SK-N-SH treated with all-trans-retinoic acid at 6 μM for 48 hours (cell line): Measurements from ENCODE around the gene TCAF1.

Source experiments
- ARNTL ChIP-seq: fragments of 450-650 bp; formaldehyde crosslinking; IDR thresholded peaks from 2 replicates; pipeline ENCODE4 v1.5.0; 2020; ENCODE audit warnings: low read depth, mild to moderate bottlenecking, moderate library complexity, borderline replicate concordance
- GLIS3 ChIP-seq: fragments of 250-450 bp; sonication (Bioruptor Pico); IDR thresholded peaks from 2 replicates; pipeline ENCODE4 v1.5.0; 2020; ENCODE audit warnings: mild to moderate bottlenecking, moderate library complexity
- ISL1 ChIP-seq: fragments of 250-450 bp; sonication (Bioruptor Pico); IDR thresholded peaks from 2 replicates; pipeline ENCODE4 v2.1.2; 2022; ENCODE audit warnings: mild to moderate bottlenecking, moderate library complexity
- PATZ1 ChIP-seq: fragments of 250-450 bp; sonication (Bioruptor Pico); IDR thresholded peaks from 2 replicates; pipeline ENCODE4 v1.8.0; 2020; ENCODE audit warnings: mild to moderate bottlenecking, moderate library complexity, borderline replicate concordance
- RARB ChIP-seq: fragments of 250-450 bp; sonication (Bioruptor Pico); IDR thresholded peaks from 2 replicates; pipeline ENCODE4 v1.8.0; 2021; ENCODE audit warnings: mild to moderate bottlenecking, moderate library complexity
- SNAI2 ChIP-seq: fragments of 250-450 bp; sonication (Bioruptor Pico); IDR thresholded peaks from 2 replicates; pipeline ENCODE4 v1.5.0; 2020; ENCODE audit warnings: mild to moderate bottlenecking, moderate library complexity
- TOX ChIP-seq: fragments of 250-450 bp; sonication (Bioruptor Pico); IDR thresholded peaks from 2 replicates; pipeline ENCODE4 v1.8.0; 2021; ENCODE audit warnings: mild to moderate bottlenecking, moderate library complexity, borderline replicate concordance
- ZFP30 ChIP-seq: fragments of 450-650 bp; formaldehyde crosslinking; IDR thresholded peaks from 2 replicates; pipeline ENCODE4 v1.5.0; 2022; ENCODE audit warnings: mild to moderate bottlenecking, moderate library complexity
- ZNF565 ChIP-seq: fragments of 450-650 bp; formaldehyde crosslinking; conservative IDR thresholded peaks from 2 replicates; pipeline ENCODE4 v1.5.0; 2020; ENCODE audit warnings: low read depth, mild to moderate bottlenecking, moderate library complexity
- ZNF8 ChIP-seq: fragments of 450-650 bp; formaldehyde crosslinking; IDR thresholded peaks from 2 replicates; pipeline ENCODE4 v1.5.0; 2020; ENCODE audit warnings: mild to moderate bottlenecking, moderate library complexity
- TF ChIP-seq, protein P1 (sequence below): fragments of 250-450 bp; sonication (Bioruptor Pico); IDR thresholded peaks from 2 replicates; pipeline ENCODE4 v1.8.0; 2021; ENCODE audit warnings: low read depth, mild to moderate bottlenecking, moderate library complexity, borderline replicate concordance

GRCh38 chr7:143884969-143885559 is 16.9 kb downstream of the TCAF1 start:
- TF ChIP-seq SNAI2 (CRISPR knock-in tag) (no peak), ISL1 (no peak), PATZ1 (CRISPR knock-in tag) (no peak), ZNF565 (CRISPR knock-in tag) (no peak), TOX (no peak), ZNF8 (CRISPR knock-in tag) (no peak), GLIS3 (CRISPR knock-in tag) (peak; percentile 54; the same call in 1 of the 2 replicates), RARB (CRISPR knock-in tag) (0 out of 2 replicates have a peak, but pooled peaks have one; percentile 39), ZFP30 (CRISPR knock-in tag) (no peak), ARNTL (CRISPR knock-in tag) (no peak)
- TF ChIP-seq, protein P1, sequence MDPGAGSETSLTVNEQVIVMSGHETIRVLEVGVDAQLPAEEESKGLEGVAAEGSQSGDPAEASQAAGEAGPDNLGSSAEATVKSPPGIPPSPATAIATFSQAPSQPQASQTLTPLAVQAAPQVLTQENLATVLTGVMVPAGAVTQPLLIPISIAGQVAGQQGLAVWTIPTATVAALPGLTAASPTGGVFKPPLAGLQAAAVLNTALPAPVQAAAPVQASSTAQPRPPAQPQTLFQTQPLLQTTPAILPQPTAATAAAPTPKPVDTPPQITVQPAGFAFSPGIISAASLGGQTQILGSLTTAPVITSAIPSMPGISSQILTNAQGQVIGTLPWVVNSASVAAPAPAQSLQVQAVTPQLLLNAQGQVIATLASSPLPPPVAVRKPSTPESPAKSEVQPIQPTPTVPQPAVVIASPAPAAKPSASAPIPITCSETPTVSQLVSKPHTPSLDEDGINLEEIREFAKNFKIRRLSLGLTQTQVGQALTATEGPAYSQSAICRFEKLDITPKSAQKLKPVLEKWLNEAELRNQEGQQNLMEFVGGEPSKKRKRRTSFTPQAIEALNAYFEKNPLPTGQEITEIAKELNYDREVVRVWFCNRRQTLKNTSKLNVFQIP (CRISPR knock-in tag): no peak
